Endothelial cell of umbilical vein (primary cell): ENCODE results near the gene KCNH6. TPM values are rescaled to one million over a fixed set of nuclear protein-coding genes. Genes with fewer than 3 reads are reported as not detected.

Source experiments
- BruUV-seq: library from RNA; stranded (reverse); fragments of 400-500 nt; replicated peaks from 2 replicates; lab custom pipeline; 2021; lab: Mats Ljungman, UMichigan
- CTCF ChIA-PET: fragments of 300-600, 350-600 bp; sonication (Branson Sonifier 250); formaldehyde crosslinking; loops from one replicate; lab custom pipeline; 2021; ENCODE audit warnings: antibody characterized with exemption, inconsistent platforms; lab: Charles Lee
- POLR2A ChIA-PET: fragments of 300-600, 350-600 bp; sonication (Branson Sonifier 250); formaldehyde crosslinking; loops from one replicate; lab custom pipeline; 2021; ENCODE audit warnings: antibody characterized with exemption, inconsistent platforms; lab: Charles Lee
- DNase-seq: peaks from one replicate; pipeline ENCODE4 v3.0.0-alpha.2; 2011; ENCODE audit warnings: low read depth, low spot score
- FAIRE-seq: peaks from 2 replicates; lab custom pipeline; 2011; peaks lifted over from hg19 to GRCh38; lab: Jason Lieb, UNC
- H2AFZ ChIP-seq: 2 replicates; pipeline ENCODE4 v1.6.0; 2012; ENCODE audit warnings: low read depth, low read length, control low read depth, inconsistent platforms
- H3K27ac ChIP-seq: 2 replicates; pipeline ENCODE4 v1.5.1; 2011; ENCODE audit warnings: low read depth, mild to moderate bottlenecking, control low read depth, low read length, moderate library complexity; ENCODE audit not compliant: insufficient read depth
- H3K27me3 ChIP-seq, 2 experiments: 2 replicates each; pipeline versions ENCODE4 v1.6.0 to v1.6.1; 2011; ENCODE audit warnings: low read length in 2 of 2, mixed read lengths in 1 of 2; ENCODE audit not compliant: control insufficient read depth in 2 of 2, insufficient read depth in 2 of 2
- H3K36me3 ChIP-seq, 2 experiments: 2 replicates in 1 of 2; 3 replicates in 1 of 2; pipeline ENCODE4 v1.5.1; 2011; ENCODE audit warnings: low read length in 2 of 2, mild to moderate bottlenecking in 1 of 2, moderate library complexity in 1 of 2; ENCODE audit not compliant: control insufficient read depth in 2 of 2, insufficient read depth in 2 of 2; ENCODE audit errors: extremely low read depth in 1 of 2
- H3K4me1 ChIP-seq: 3 replicates; pipeline ENCODE4 v1.5.1; 2011; ENCODE audit warnings: mild to moderate bottlenecking, low read length; ENCODE audit not compliant: control insufficient read depth, insufficient read depth; ENCODE audit errors: extremely low read depth
- H3K4me2 ChIP-seq: 2 replicates; pipeline ENCODE4 v1.6.1; 2011; ENCODE audit warnings: low read length, control low read depth, mixed read lengths; ENCODE audit not compliant: insufficient read depth
- H3K4me3 ChIP-seq, 3 experiments: fragments of 200-600 bp in 1 of 3; sonication (generic), shearing (Covaris generic) in 1 of 3; replicated peaks in 1 of 3; 2 replicates each; pipeline ENCODE4 v1.5.1; 2011 to 2016; ENCODE audit warnings: control low read depth in 3 of 3, low read length in 3 of 3, mild to moderate bottlenecking in 2 of 3, inconsistent platforms in 1 of 3, low read depth in 1 of 3, moderate library complexity in 1 of 3; ENCODE audit not compliant: insufficient read depth in 1 of 3
- H3K79me2 ChIP-seq: 2 replicates; pipeline ENCODE4 v1.6.0; 2012; ENCODE audit warnings: low read length, inconsistent platforms; ENCODE audit not compliant: control insufficient read depth, insufficient read depth
- H3K9ac ChIP-seq: replicated peaks from 2 replicates; pipeline ENCODE3; 2011; ENCODE audit warnings: low read length, control low read depth; ENCODE audit not compliant: insufficient read depth; ENCODE audit errors: extremely low read depth
- H3K9me1 ChIP-seq: replicated peaks from 3 replicates; pipeline ENCODE4 v1.6.0; 2011; ENCODE audit warnings: mild to moderate bottlenecking, low read length; ENCODE audit not compliant: control insufficient read depth, insufficient read depth; ENCODE audit errors: extremely low read depth
- H3K9me3 ChIP-seq: replicated peaks from 2 replicates; pipeline ENCODE4 v1.5.1; 2012; ENCODE audit warnings: low read length, inconsistent platforms; ENCODE audit not compliant: control insufficient read depth, insufficient read depth
- H4K20me1 ChIP-seq: replicated peaks from 2 replicates; pipeline ENCODE3; 2011; ENCODE audit warnings: mild to moderate bottlenecking, low read length; ENCODE audit not compliant: control insufficient read depth, insufficient read depth; ENCODE audit errors: extremely low read depth
- CTCF ChIP-seq, 2 donors: IDR thresholded peaks; 1 replicate in 1 of 2; 2 replicates in 1 of 2; pipeline ENCODE4 v1.5.1; 2011; ENCODE audit warnings: low read length in 2 of 2, mild to moderate bottlenecking in 2 of 2, moderate library complexity in 2 of 2, control low read depth in 1 of 2, inconsistent platforms in 1 of 2, low read depth in 1 of 2; ENCODE audit not compliant: insufficient read depth in 1 of 2; ENCODE audit errors: extremely low read depth in 1 of 2
- EZH2 ChIP-seq: IDR thresholded peaks from 2 replicates; pipeline ENCODE4 v1.6.1; 2012; ENCODE audit warnings: borderline replicate concordance, low read depth, mild to moderate bottlenecking, moderate library complexity, low read length, inconsistent platforms; ENCODE audit not compliant: severe bottlenecking
- FOS ChIP-seq: IDR thresholded peaks from 2 replicates; pipeline ENCODE4 v1.6.1; 2011; ENCODE audit warnings: mild to moderate bottlenecking, low read length, moderate library complexity, borderline replicate concordance; ENCODE audit not compliant: insufficient read depth
- GATA2 ChIP-seq: IDR thresholded peaks from 2 replicates; pipeline ENCODE4 v1.7.0; 2011; ENCODE audit warnings: low read depth, mild to moderate bottlenecking, moderate library complexity, mixed read lengths, low read length; ENCODE audit not compliant: insufficient read length, insufficient read depth
- JUN ChIP-seq: IDR thresholded peaks from 2 replicates; pipeline ENCODE4 v1.6.1; 2011; ENCODE audit warnings: borderline replicate concordance, low read depth; ENCODE audit not compliant: insufficient read length, insufficient read depth
- MYC ChIP-seq: IDR thresholded peaks from one replicate; pipeline ENCODE4 v1.6.1; 2011; ENCODE audit warnings: mild to moderate bottlenecking, low read depth, low read length
- POLR2A ChIP-seq: IDR thresholded peaks from 2 replicates; pipeline ENCODE4 v1.6.1; 2012; ENCODE audit warnings: low read depth, mild to moderate bottlenecking, control low read depth, low read length
- POLR2AphosphoS5 ChIP-seq: IDR thresholded peaks from 2 replicates; pipeline ENCODE4 v1.6.1; 2012; ENCODE audit warnings: low read depth, mild to moderate bottlenecking, control low read depth, low read length, moderate library complexity; ENCODE audit not compliant: insufficient read depth
- dilution Hi-C: fragments of 300-500 bp; cut with MboI; formaldehyde crosslinking; loops from one replicate; pipeline ENCODE4 v1.15.0; 2019; ENCODE audit warnings: low sequenced_read_pairs; ENCODE audit not compliant: extremely low pct_ligation_motif_present
- intact Hi-C: fragments of 100-400 bp; cut with micrococcal nuclease; formaldehyde crosslinking; loops from one replicate; pipeline ENCODE4 v1.10.0; 2022
- polyA plus RNA-seq, 4 experiments: library from polyadenylated mRNA; depleted of rRNA in 3 of 4; stranded (reverse) in 3 of 4; unstranded in 1 of 4; fragments of >200 nt; gene quantifications; 2 replicates each; pipeline versions ENCODE4 v1.2.1 to v1.2.3, GENCODE V29; 2011 to 2012; ENCODE audit warnings: missing spikeins in 1 of 4
- total RNA-seq: library from RNA; stranded (reverse); gene quantifications from 2 replicates; pipeline ENCODE4 v1.2.3, GENCODE V29; 2021
- TF ChIP-seq, protein P1 (sequence below): IDR thresholded peaks from 2 replicates; pipeline ENCODE4 v1.6.1; 2011; ENCODE audit not compliant: insufficient read depth, insufficient read length

KCNH6 gene
- total and polyA plus RNA-seq, 2 donors (not counting 3 experiments of a cell fraction or from before 2014, with no cell fraction given), result 0.07 TPM; not detected in 1

GRCh38 chr17:63517825-63518534, 5.2 kb upstream of the KCNH6 start:
- Histone ChIP-seq H2AFZ (no peak overlapping the region), H3K27ac (no peak overlapping the region), H3K4me3 (no peak overlapping the region), H3K9me3 (no peaks in the 10 kb centered on the region), H3K4me1 (no peaks in the 10 kb centered on the region), H3K4me2 (no peak overlapping the region), H3K36me3 (no peaks in the 10 kb centered on the region), H3K79me2 (no peaks in the 10 kb centered on the region), H4K20me1 (no peaks in the 10 kb centered on the region), H3K9ac (no peak overlapping the region), H3K9me1 (no peaks in the 10 kb centered on the region), H3K27me3 (peaks cover 5 to 8% of the 10 kb centered on the region in 2 experiments)
- no peak for FAIRE-seq
- dilution Hi-C loops (no loop called here), intact Hi-C loops (no loop called here)
- CTCF ChIA-PET, result interaction anchor here (1.3 to 1.5 kb wide), 2 partner anchors 10 to 93 kb away, joined by 3 to 5 read pairs; no protein-coding TSS in a partner anchor
- DNase-seq, result no peak
- TF ChIP-seq, protein P1, sequence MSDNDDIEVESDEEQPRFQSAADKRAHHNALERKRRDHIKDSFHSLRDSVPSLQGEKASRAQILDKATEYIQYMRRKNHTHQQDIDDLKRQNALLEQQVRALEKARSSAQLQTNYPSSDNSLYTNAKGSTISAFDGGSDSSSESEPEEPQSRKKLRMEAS, result no peak
- no peak for TF ChIP-seq JUN
- TF ChIP-seq GATA2, result no peak
- TF ChIP-seq CTCF (IDR thresholded peaks at IDR 0.05; ENCODE audit: extremely low read depth in 1 of 2, insufficient read depth in 1 of 2, low read depth in 1 of 2, low read length in 2 of 2), result no peak
- no peak for TF ChIP-seq POLR2AphosphoS5
- TF ChIP-seq EZH2, result no peak
- no peak for TF ChIP-seq MYC
- no peak for TF ChIP-seq FOS
- TF ChIP-seq POLR2A, result no peak
- no TSS peak for BruUV-seq
- POLR2A ChIA-PET, result no interaction called here
